MCF 10A (cell line): ENCODE measurements around the gene ATRAID. TPM values are rescaled to one million over a fixed set of nuclear protein-coding genes. Genes with fewer than 3 reads are reported as not detected.

Experiments
- BruUV-seq: library from RNA; stranded (reverse); fragments of 400-500 nt; replicated peaks from 2 replicates; lab custom pipeline; 2021; lab: Mats Ljungman, UMichigan
- CTCF ChIA-PET: fragments of 300-600 bp; sonication (Branson Sonifier 250); formaldehyde crosslinking; extraction: SDS; loops from one replicate; lab custom pipeline; 2021; ENCODE audit warnings: antibody characterized with exemption, inconsistent platforms; lab: Yijun Ruan, JAX
- POLR2A ChIA-PET: fragments of 300-600, 350-650 bp; sonication (Branson Sonifier 250); formaldehyde crosslinking; extraction: SDS; loops from one replicate; lab custom pipeline; 2020; ENCODE audit warnings: antibody characterized with exemption, inconsistent platforms; lab: Yijun Ruan, JAX
- DNase-seq: peaks from one replicate; pipeline ENCODE4 v3.0.0-alpha.2; 2018; ENCODE audit not compliant: unreplicated experiment
- H3K27ac Mint-ChIP-seq: one replicate; pipeline ENCODE4 v1.8.0; 2022; ENCODE audit warnings: mild to moderate bottlenecking, low read depth, mixed read lengths; ENCODE audit not compliant: unreplicated experiment
- H3K27me3 Mint-ChIP-seq: one replicate; pipeline ENCODE4 v1.8.0; 2022; ENCODE audit warnings: mixed read lengths; ENCODE audit not compliant: insufficient read depth, unreplicated experiment
- H3K36me3 Mint-ChIP-seq: one replicate; pipeline ENCODE4 v1.8.0; 2022; ENCODE audit warnings: mild to moderate bottlenecking, moderate library complexity, mixed read lengths; ENCODE audit not compliant: insufficient read depth, unreplicated experiment
- H3K4me1 Mint-ChIP-seq: one replicate; pipeline ENCODE4 v1.8.0; 2022; ENCODE audit warnings: mixed read lengths; ENCODE audit not compliant: insufficient read depth, unreplicated experiment
- H3K4me3 Mint-ChIP-seq: one replicate; pipeline ENCODE4 v1.8.0; 2022; ENCODE audit warnings: mild to moderate bottlenecking, moderate library complexity, mixed read lengths; ENCODE audit not compliant: unreplicated experiment
- H3K9me3 Mint-ChIP-seq: one replicate; pipeline ENCODE4 v1.8.0; 2022; ENCODE audit warnings: mixed read lengths; ENCODE audit not compliant: unreplicated experiment
- intact Hi-C: fragments of 100-400 bp; cut with micrococcal nuclease; formaldehyde crosslinking; loops from 2 replicates; pipeline ENCODE4 v1.14.1; 2022
- total RNA-seq: library from RNA; stranded (reverse); gene quantifications from 2 replicates; pipeline ENCODE4 v1.2.3, GENCODE V29; 2022
- TF ChIP-seq, protein P1 (sequence below): fragments of 200-600 bp; IDR thresholded peaks from one replicate; pipeline ENCODE4 v1.8.0; 2022; ENCODE audit warnings: antibody characterized with exemption, mild to moderate bottlenecking; ENCODE audit not compliant: unreplicated experiment

The ATRAID gene
- total RNA-seq, 1 experiment from 2014 or later = 115 TPM

DNA sequence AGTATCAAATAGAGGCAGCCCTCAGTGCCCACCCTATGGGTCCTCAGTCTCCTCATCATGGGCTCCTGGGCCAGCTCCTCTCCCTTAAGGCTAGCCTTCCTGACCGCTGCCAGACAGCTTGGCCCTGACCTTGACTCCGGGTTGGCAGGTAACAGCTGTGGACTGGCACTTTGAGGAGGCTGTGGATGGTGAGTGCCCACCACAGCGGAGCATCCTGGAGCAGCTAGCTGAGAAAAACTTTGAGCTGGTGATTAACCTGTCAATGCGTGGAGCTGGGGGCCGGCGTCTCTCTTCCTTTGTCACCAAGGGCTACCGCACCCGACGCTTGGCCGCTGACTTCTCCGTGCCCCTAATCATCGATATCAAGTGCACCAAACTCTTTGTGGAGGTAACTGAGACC lies 24.3 kb downstream of the ATRAID start:
- ChIA-PET POLR2A (no interaction called here), CTCF (interaction anchor here (2.3 kb wide), 1 partner anchor 44 kb away, joined by 10 read pairs; no protein-coding TSS in a partner anchor)
- DNase-seq = no peak
- intact Hi-C loops = no loop called here
- Mint-ChIP-seq H3K9me3 (no peaks in the 10 kb centered on the region), H3K27me3 (no peaks in the 10 kb centered on the region), H3K4me1 (no peaks in the 10 kb centered on the region), H3K36me3 (peaks cover 83% of the 10 kb centered on the region), H3K27ac (no peak overlapping the region), H3K4me3 (no peak overlapping the region)
- no TSS peak for BruUV-seq
- TF ChIP-seq, protein P1, sequence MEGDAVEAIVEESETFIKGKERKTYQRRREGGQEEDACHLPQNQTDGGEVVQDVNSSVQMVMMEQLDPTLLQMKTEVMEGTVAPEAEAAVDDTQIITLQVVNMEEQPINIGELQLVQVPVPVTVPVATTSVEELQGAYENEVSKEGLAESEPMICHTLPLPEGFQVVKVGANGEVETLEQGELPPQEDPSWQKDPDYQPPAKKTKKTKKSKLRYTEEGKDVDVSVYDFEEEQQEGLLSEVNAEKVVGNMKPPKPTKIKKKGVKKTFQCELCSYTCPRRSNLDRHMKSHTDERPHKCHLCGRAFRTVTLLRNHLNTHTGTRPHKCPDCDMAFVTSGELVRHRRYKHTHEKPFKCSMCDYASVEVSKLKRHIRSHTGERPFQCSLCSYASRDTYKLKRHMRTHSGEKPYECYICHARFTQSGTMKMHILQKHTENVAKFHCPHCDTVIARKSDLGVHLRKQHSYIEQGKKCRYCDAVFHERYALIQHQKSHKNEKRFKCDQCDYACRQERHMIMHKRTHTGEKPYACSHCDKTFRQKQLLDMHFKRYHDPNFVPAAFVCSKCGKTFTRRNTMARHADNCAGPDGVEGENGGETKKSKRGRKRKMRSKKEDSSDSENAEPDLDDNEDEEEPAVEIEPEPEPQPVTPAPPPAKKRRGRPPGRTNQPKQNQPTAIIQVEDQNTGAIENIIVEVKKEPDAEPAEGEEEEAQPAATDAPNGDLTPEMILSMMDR = no peak

- CTCF ChIA-PET = interaction anchor here (0.6 kb wide), 1 partner anchor 47 kb away, joined by 3 read pairs; no protein-coding TSS in a partner anchor
- POLR2A ChIA-PET = no interaction called here
- no peaks in the 10 kb centered on the region for H3K4me1 Mint-ChIP-seq
- H3K27ac Mint-ChIP-seq = no peak overlapping the region
- TF ChIP-seq, protein P1 = no peak
- no peaks in the 10 kb centered on the region for H3K27me3 Mint-ChIP-seq
- no peak for DNase-seq
- peaks cover 79% of the 10 kb centered on the region for H3K36me3 Mint-ChIP-seq
- no peaks in the 10 kb centered on the region for H3K9me3 Mint-ChIP-seq
- H3K4me3 Mint-ChIP-seq = no peak overlapping the region
- no TSS peak for BruUV-seq
- intact Hi-C loops = no loop called here
Measured at GRCh38 chr2:27236626-27237025, 24.8 kb downstream of the ATRAID start.

DNA sequence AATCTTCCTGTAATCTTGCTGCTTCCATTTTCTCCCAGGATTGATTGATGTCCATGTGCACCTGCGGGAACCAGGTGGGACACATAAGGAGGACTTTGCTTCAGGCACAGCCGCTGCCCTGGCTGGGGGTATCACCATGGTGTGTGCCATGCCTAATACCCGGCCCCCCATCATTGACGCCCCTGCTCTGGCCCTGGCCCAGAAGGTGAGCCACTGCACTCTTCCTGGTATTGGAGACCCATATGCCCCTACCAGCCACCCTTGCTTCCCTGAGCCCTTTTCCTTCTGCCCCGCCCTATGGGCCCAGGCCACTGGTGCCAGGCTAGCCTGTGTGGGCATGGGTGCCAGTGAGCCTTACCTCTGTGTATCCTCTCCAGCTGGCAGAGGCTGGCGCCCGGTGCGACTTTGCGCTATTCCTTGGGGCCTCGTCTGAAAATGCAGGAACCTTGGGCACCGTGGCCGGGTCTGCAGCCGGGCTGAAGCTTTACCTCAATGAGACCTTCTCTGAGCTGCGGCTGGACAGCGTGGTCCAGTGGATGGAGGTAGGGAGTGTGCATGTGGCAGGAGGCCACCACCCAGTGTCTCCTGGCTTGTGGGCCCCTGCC lies 25.6 kb downstream of the ATRAID start:
- no peaks in the 10 kb centered on the region for H3K9me3 Mint-ChIP-seq
- H3K27me3 Mint-ChIP-seq = no peaks in the 10 kb centered on the region
- peaks cover 78% of the 10 kb centered on the region for H3K36me3 Mint-ChIP-seq
- DNase-seq = no peak
- no peak overlapping the region for H3K4me3 Mint-ChIP-seq
- H3K4me1 Mint-ChIP-seq = no peaks in the 10 kb centered on the region
- no peak overlapping the region for H3K27ac Mint-ChIP-seq
- TF ChIP-seq, protein P1 = no peak
- ChIA-PET CTCF (interaction anchor here (0.5 kb wide), 1 partner anchor 393 kb away, joined by 3 read pairs; no protein-coding TSS in a partner anchor), POLR2A (no interaction called here)
- BruUV-seq = no TSS peak
- intact Hi-C loops = no loop called here

DNA sequence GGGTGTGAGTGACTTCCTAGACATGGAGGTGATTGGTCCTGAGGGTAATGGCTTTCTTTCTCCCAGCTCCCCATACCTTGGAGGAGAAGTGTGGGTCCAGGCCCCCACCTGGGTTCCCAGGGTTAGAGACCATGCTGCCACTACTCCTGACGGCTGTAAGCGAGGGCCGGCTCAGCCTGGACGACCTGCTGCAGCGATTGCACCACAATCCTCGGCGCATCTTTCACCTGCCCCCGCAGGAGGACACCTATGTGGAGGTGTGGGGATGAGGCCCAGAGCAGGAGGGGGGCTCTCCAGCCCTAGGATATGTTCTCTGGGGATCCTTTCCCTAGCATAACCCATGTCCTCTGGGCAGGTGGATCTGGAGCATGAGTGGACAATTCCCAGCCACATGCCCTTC lies 27.1 kb downstream of the ATRAID start:
- H3K36me3 Mint-ChIP-seq = peaks cover 78% of the 10 kb centered on the region

More for the DNA sequence above, 27.1 kb downstream of the ATRAID start:
- Mint-ChIP-seq H3K4me1 (no peaks in the 10 kb centered on the region), H3K27me3 (no peaks in the 10 kb centered on the region), H3K9me3 (no peaks in the 10 kb centered on the region), H3K4me3 (no peak overlapping the region), H3K27ac (no peak overlapping the region)
- ChIA-PET POLR2A (interaction anchor here (1.0 kb wide), 1 partner anchor 128 kb away, joined by 3 read pairs; no protein-coding TSS in a partner anchor), CTCF (interaction anchor here (1.3 kb wide), 1 partner anchor 10 kb away, joined by 3 read pairs; no protein-coding TSS in a partner anchor)
- intact Hi-C loops = no loop called here
- TF ChIP-seq, protein P1 = no peak
- no TSS peak for BruUV-seq
- no peak for DNase-seq
